ENCODE measurements around the gene NDUFS8. TPM values are rescaled to one million over a fixed set of nuclear protein-coding genes. Genes with fewer than 3 reads are reported as not detected.

Gene NDUFS8
- total RNA-seq, 1 experiment from 2014 or later, result 334 TPM

- H3K4me3 Mint-ChIP-seq (ENCODE audit: unreplicated experiment), result no peak overlapping the region
- H3K4me1 ChIP-seq, result peaks cover 19% of the 10 kb centered on the region
- H3K36me3 Mint-ChIP-seq (ENCODE audit: insufficient read depth, unreplicated experiment), result no peaks in the 10 kb centered on the region
Measured at GRCh38 chr11:68018730-68019190, 11.7 kb upstream of the NDUFS8 start.

GRCh38 chr11:68019486-68019885, 11.0 kb upstream of the NDUFS8 start:
- no peaks in the 10 kb centered on the region for H3K36me3 Mint-ChIP-seq (ENCODE audit: insufficient read depth, unreplicated experiment)
- H3K4me3 ChIP-seq (ENCODE audit: low read depth, low read length), result no peak overlapping the region

More at GRCh38 chr11:68018730-68019190, 11.7 kb upstream of the NDUFS8 start:
- ChIA-PET CTCF (no interaction called here), POLR2A (no interaction called here)
- no peak for DNase-seq
- no peaks in the 10 kb centered on the region for H3K27me3 Mint-ChIP-seq (ENCODE audit: insufficient read depth, unreplicated experiment)
- no peaks in the 10 kb centered on the region for H3K9me3 Mint-ChIP-seq (ENCODE audit: unreplicated experiment)
- Histone ChIP-seq H3K9me3 (no peaks in the 10 kb centered on the region), H3K4me3 (ENCODE audit: low read depth, low read length) (no peak overlapping the region), H3K27me3 (replicated peaks; ENCODE audit: control insufficient read depth, insufficient read depth, low read length) (no peaks in the 10 kb centered on the region), H3K36me3 (ENCODE audit: control insufficient read depth, insufficient read depth, low read length) (no peaks in the 10 kb centered on the region)
- no peak for TF ChIP-seq CTCF (IDR thresholded peaks at IDR 0.05; ENCODE audit: insufficient read depth in 1 of 2, low read depth in 1 of 2, low read length in 1 of 2, severe bottlenecking in 1 of 2, unreplicated experiment in 1 of 2)
- BruUV-seq (replicated peaks), result no TSS peak
- intact Hi-C loops (cut with micrococcal nuclease; ENCODE audit: unreplicated experiment), result no loop called here
- H3K4me1 Mint-ChIP-seq (ENCODE audit: low read depth, unreplicated experiment), result peaks cover 12% of the 10 kb centered on the region
- H3K27ac Mint-ChIP-seq (ENCODE audit: unreplicated experiment), result no peak overlapping the region

GRCh38 chr11:68020575-68020974, 9.9 kb upstream of the NDUFS8 start:
- H3K27ac Mint-ChIP-seq (ENCODE audit: unreplicated experiment), result no peak overlapping the region
- no peak overlapping the region for H3K4me3 ChIP-seq (ENCODE audit: low read depth, low read length)
- peak; percentile 42 for TF ChIP-seq CTCF (IDR thresholded peaks at IDR 0.05; ENCODE audit: insufficient read depth in 1 of 2, low read depth in 1 of 2, low read length in 1 of 2, severe bottlenecking in 1 of 2, unreplicated experiment in 1 of 2)
- intact Hi-C loops (cut with micrococcal nuclease; ENCODE audit: unreplicated experiment), result no loop called here
- no peak overlapping the region for H3K4me3 Mint-ChIP-seq (ENCODE audit: unreplicated experiment)
- H3K4me1 ChIP-seq, result peaks cover 16% of the 10 kb centered on the region
- H3K27me3 Mint-ChIP-seq (ENCODE audit: insufficient read depth, unreplicated experiment), result no peaks in the 10 kb centered on the region
- no peaks in the 10 kb centered on the region for H3K9me3 ChIP-seq
- no TSS peak for BruUV-seq (replicated peaks)
- no peaks in the 10 kb centered on the region for H3K36me3 ChIP-seq (ENCODE audit: control insufficient read depth, insufficient read depth, low read length)
- POLR2A ChIA-PET, result interaction anchor here (0.5 kb wide), 1 partner anchor 126 kb away, joined by 3 read pairs; no protein-coding TSS in a partner anchor
- H3K4me1 Mint-ChIP-seq (ENCODE audit: low read depth, unreplicated experiment), result peaks cover 12% of the 10 kb centered on the region
- H3K9me3 Mint-ChIP-seq (ENCODE audit: unreplicated experiment), result no peaks in the 10 kb centered on the region
- CTCF ChIA-PET, result interaction anchor here (1.5 kb wide), 2 partner anchors 11 to 17 kb away, joined by 3 to 4 read pairs; partner anchors contain the start of gene ALDH3B1
- peak in 1 of 2 experiments; percentile 57 for DNase-seq
- no peaks in the 10 kb centered on the region for H3K36me3 Mint-ChIP-seq (ENCODE audit: insufficient read depth, unreplicated experiment)
- no peaks in the 10 kb centered on the region for H3K27me3 ChIP-seq (replicated peaks; ENCODE audit: control insufficient read depth, insufficient read depth, low read length)

More at GRCh38 chr11:68019486-68019885, 11.0 kb upstream of the NDUFS8 start:
- H3K36me3 ChIP-seq (ENCODE audit: control insufficient read depth, insufficient read depth, low read length), result no peaks in the 10 kb centered on the region
- H3K27me3 ChIP-seq (replicated peaks; ENCODE audit: control insufficient read depth, insufficient read depth, low read length), result no peaks in the 10 kb centered on the region
- H3K4me1 Mint-ChIP-seq (ENCODE audit: low read depth, unreplicated experiment), result peaks cover 12% of the 10 kb centered on the region
- intact Hi-C loops (cut with micrococcal nuclease; ENCODE audit: unreplicated experiment), result no loop called here
- TF ChIP-seq CTCF (IDR thresholded peaks at IDR 0.05; ENCODE audit: insufficient read depth in 1 of 2, low read depth in 1 of 2, low read length in 1 of 2, severe bottlenecking in 1 of 2, unreplicated experiment in 1 of 2), result no peak
- H3K27me3 Mint-ChIP-seq (ENCODE audit: insufficient read depth, unreplicated experiment), result no peaks in the 10 kb centered on the region
- ChIA-PET CTCF (interaction anchor here (1.5 kb wide), 1 partner anchor 10 kb away, joined by 4 read pairs; the partner anchor contains the start of gene ALDH3B1), POLR2A (no interaction called here)
- H3K4me1 ChIP-seq, result peaks cover 16% of the 10 kb centered on the region
- DNase-seq, result no peak
- no peaks in the 10 kb centered on the region for H3K9me3 ChIP-seq
- no peaks in the 10 kb centered on the region for H3K9me3 Mint-ChIP-seq (ENCODE audit: unreplicated experiment)
- H3K4me3 Mint-ChIP-seq (ENCODE audit: unreplicated experiment), result no peak overlapping the region
- H3K27ac Mint-ChIP-seq (ENCODE audit: unreplicated experiment), result no peak overlapping the region
- no TSS peak for BruUV-seq (replicated peaks)

Measured in Caco-2 (cell line).